C4-2B (cell line): ENCODE data around the gene CSH2.
"Not testable (repeated sequence)": the region's sequence is repeated elsewhere in the genome, so short reads cannot be mapped to it uniquely, and the experiment has no call there.

Source experiments
- ZFX ChIP-seq: fragments of 450-650 bp; IDR thresholded peaks from 2 replicates; pipeline ENCODE4 v1.6.1; 2017
- TF ChIP-seq, protein P1 (sequence below): fragments of 450-650 bp; conservative IDR thresholded peaks from 2 replicates; pipeline ENCODE4 v1.5.1; 2017; ENCODE audit warnings: mild to moderate bottlenecking

DNA sequence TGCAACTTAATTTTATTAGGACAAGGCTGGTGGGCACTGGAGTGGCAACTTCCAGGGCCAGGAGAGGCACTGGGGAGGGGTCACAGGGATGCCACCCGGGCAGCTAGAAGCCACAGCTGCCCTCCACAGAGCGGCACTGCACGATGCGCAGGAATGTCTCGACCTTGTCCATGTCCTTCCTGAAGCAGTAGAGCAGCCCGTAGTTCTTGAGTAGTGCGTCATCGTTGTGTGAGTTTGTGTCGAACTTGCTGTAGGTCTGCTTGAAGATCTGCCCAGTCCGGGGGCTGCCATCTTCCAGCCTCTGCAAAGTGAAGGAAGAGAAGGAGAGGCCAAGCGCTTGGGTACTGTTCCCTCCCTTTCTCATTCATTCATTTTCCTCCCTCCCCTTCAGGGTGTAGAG lies 43.7 kb upstream of the CSH2 start:
- TF ChIP-seq, protein P1, sequence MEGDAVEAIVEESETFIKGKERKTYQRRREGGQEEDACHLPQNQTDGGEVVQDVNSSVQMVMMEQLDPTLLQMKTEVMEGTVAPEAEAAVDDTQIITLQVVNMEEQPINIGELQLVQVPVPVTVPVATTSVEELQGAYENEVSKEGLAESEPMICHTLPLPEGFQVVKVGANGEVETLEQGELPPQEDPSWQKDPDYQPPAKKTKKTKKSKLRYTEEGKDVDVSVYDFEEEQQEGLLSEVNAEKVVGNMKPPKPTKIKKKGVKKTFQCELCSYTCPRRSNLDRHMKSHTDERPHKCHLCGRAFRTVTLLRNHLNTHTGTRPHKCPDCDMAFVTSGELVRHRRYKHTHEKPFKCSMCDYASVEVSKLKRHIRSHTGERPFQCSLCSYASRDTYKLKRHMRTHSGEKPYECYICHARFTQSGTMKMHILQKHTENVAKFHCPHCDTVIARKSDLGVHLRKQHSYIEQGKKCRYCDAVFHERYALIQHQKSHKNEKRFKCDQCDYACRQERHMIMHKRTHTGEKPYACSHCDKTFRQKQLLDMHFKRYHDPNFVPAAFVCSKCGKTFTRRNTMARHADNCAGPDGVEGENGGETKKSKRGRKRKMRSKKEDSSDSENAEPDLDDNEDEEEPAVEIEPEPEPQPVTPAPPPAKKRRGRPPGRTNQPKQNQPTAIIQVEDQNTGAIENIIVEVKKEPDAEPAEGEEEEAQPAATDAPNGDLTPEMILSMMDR, result not testable (repeated sequence)
- TF ChIP-seq ZFX, result not testable (repeated sequence)
